PC-9 (cell line): ENCODE measurements around the gene FAM117B.

Experiments used
- CTCF ChIP-seq: fragments of 200-600 bp; sonication (generic); conservative IDR thresholded peaks from 2 replicates; pipeline ENCODE4 v1.6.1; 2017; ENCODE audit warnings: mixed run types, antibody characterized with exemption, mild to moderate bottlenecking, moderate library complexity
- EZH2 ChIP-seq: fragments of 200-600 bp; sonication (generic); IDR thresholded peaks from 2 replicates; pipeline ENCODE4 v1.8.0; 2017; ENCODE audit warnings: antibody characterized with exemption, low read depth

GRCh38 chr2:202682274-202682673, 47.5 kb downstream of the FAM117B start:
- TF ChIP-seq EZH2 (no peak), CTCF (no peak)
